GM19240 (cell line): ENCODE data around the gene AGAP1.

Source experiments
- DNase-seq: peaks from one replicate; pipeline ENCODE4 v3.0.0; 2011; ENCODE audit warnings: low spot score; ENCODE audit not compliant: insufficient read length

AGAP1 gene

DNA sequence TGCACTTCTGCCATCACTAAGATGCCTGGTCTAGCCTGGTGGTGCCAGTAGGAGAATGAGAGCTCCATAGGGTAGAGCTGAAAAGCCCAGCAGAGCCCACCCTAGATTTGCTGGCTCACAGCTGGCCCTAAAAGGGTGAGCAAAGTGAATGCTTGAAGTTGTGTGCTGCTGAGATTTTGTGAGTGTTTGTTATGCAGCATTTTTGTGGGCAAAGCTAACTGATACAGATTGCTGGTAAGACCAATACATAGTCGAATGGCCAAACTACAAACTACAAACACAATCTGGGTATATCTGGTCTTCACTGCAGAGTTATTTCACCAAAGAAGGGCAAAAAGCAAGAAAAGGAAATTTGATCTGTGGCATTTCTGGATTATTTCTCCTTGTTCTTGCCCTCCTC is 7.1 kb upstream of the AGAP1 start:
- DNase-seq: no peak

DNA sequence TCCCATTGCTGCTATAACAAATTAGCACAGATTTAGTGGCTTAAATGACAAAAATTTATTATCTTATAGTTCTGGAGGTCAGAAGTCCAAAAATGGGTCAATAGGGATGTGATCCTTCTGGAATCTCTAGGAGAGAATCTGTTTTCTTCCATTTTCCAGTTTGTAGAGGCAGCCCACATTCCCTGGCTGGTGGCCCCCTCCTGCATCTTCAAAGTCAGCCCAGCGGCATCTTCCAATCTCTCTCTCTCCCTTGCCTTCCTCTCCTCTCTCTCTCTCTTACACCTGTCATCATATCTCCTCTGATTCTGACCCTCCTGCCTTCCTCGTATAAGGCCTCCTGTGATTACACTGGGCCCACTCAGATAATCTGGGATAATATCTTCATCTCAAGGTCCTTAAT is 3.9 kb upstream of the AGAP1 start:
- no peak for DNase-seq

DNA sequence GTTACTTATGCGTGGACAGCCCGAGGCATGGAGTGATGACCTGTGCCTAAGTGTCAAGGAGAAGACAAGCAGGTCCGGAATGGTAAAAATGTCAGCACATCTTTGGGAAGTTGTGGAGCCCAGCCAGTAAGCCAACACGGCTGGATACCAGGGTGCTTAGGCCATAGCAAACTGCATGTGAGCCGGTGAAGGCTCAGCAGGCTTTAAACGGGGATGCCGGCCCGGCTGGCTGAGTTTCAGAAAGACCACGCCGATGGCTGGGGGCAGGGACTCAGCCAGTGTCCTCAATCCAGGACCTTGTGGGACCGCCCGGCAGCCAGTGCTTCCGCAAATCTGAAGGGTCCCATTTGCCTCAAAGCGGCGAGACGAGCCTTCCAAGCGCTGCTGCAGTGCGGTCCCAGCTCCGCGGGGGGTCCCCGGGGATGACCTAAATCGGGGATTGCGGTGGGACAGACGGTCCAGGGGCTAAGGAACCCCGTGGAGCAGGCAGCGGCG is 946 bp upstream of the AGAP1 start:
- no peak for DNase-seq

DNA sequence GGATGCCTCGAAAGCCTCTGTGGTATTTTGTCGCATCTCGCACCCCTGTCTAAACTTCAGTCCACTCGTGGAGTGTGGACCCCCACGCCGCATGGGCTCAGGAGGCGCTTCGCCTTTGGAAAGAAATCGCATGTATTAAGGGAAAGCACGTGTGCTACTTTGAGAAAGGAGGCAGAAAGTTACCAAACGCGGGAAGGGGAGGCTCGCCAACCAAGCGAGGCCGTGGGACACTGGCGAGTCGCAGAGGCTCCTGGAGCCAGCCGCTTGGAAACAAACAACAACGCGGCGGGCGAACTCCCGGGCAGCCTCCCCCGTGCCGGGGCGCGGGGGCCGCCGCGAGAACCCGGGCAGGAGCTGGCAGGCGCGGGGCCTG is 455 bp upstream of the AGAP1 start:
- DNase-seq: no peak

DNA sequence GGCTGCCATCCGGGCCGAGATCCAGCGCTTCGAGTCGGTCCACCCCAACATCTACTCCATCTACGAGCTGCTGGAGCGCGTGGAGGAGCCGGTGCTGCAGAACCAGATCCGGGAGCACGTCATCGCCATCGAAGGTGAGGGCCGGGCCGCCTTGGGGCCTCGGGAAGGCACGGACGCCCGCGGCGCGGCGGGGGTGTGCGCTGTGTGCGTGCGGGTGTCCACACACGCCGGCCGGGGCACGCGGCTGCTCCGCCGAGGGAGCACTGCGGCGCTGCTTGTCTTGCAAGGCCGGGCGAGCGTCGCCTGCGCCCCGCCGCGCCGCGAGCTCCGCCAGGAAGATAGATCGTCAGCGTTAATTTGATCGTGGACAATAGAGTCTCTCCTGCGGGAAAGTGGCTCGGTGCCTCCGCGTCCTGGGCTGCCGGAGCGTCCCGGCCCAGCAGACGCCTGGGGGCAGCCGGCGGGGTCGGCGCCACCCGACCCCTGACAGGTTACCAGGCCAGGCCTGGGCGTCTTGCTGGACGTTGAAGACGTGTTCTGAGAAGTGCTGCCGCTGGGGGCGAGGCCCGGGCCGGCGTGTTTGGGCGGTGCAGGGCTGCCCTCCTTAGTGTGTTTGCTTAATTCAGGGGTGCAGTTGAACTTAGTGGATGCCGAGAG is 1.0 kb downstream of the AGAP1 start:
- no peak for DNase-seq

DNA sequence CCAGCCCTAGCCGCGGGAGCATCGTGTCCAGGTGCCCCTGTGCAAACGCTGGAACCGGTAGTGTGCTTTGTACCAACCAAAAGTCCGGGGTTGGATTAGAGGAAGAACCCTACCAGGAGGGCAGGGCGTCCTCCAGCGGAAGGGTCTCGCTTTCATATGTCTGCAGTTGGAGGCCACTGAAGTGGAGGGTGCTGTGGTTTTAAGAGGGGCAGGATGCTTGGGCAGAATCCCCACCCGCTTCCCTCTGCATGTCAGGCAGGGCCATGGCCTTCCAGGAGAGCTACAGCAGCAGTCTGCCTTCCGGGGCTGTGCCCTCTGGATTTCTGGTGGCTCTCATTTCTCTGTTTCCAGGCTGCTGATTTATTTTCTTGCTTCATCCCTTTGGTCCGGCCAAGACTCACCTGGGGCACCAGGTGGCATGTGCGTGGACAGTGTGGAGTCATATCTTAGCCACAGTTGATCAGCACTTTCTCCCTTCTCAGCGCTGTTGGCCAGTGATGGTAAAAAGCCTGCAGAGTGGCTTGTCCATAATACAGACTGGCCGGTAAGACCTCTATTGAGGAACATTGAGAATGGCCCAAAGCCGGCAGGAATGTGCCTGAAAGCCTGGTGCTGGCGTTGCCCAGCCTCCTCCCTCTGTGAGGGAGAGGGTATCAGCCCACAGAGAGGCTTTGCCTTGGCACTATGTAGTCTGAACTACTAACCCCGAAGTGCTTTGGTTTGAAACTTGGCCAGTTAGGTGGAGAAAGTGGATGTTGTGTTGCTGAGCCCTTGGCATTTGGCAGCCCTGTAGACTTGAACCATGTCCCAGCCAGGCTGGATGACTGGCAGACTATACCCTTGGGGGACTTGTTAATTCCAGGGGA is 1.8 kb downstream of the AGAP1 start:
- no peak for DNase-seq

DNA sequence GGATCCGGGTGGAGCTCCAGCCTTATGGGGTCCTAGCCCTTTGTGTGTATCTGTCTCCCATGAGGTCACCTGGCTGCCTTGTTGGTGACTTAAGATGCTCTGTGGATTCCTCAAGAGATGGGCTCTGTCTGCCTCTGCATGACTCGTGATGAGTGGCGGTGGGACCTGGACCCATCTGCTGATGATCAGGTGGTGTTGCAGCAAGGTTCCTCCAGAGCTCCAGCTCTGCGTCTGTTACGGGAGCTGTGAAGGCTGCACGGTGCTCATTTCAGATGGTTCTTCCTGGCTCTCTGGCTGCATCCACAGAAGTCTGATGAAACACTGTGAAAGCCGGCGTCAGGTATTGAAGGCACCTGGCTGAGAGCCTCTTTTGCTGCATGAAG is 2.4 kb downstream of the AGAP1 start:
- no peak for DNase-seq

DNA sequence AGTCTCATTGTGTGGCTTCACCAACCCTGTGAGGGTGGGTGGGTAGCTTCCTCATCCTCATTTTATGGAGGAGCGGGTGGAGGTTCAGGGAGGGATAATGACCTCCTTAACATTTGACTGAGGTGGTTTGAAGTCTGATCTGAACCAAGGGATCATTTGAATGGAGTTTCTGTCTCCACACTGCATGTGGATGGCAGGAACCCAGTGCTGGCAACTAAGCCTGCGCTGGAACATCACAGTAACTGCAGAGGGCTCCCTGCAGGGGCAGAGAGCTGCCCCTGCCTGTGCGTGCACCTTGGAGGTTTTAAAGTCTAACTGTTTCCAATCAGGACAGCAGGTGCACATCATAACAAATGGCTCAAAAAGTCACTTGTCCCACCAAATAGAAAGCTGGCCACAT is 3.3 kb downstream of the AGAP1 start:
- DNase-seq: no peak

DNA sequence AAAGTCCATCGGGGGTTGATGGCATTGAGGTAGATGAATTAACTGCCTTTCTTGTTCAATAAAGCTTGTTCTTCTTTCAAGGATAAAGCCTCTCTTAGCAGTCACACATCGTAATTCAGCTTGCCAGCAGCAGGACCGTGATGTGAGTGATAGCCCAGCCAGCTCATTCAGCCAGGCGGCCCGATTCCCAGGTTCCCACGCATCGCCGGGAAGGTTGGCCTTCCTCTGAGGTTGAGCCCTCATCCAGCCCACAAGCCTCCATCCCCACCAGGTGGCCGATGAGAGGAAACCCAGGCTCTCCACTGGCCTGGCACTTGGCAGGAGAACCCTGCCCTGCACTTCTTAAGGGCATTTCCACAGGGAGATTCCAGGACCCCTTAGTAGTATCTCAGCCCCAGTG is 4.7 kb downstream of the AGAP1 start:
- no peak for DNase-seq

DNA sequence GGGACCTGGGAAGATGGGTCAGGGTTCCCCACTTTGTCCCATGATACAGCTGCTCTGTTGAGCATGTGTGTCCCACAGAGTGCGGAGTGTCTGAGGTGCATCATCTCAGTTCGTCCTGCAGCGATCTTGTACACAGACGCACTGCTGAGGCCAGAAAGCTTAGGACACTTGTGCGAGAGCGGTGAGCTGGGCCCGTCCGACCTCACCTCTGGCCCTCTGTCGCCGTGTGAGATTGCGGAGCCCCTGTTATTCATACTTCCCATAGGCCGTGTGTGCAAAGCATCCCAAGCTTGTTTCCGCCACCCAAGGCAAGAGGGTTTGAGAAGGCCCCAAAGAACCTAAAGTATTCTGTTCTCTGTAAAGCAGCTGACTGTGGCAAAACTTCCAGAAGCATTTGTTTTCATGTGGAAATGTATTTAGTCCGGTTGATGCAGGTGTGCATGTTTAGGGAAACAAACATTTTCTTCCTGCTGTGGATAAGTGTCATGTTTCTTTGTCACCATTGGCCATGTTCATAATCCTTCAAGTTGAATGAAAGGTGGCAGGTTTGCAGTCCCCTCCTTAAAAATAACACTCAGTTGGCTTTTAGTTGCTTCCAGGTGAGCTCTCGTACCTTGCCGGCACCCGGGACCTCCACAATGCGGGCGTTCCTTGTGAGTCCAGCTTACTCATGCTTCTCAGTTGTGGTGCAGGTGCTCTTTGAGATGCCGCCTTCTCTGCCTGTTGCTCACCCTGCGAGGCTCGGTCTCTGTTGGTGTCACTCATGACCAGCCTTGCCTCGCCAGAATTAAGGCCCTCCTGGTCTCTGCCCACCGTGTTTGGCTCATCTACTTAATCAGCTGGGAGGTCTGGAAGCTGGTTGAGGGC is 5.3 kb downstream of the AGAP1 start:
- no peak for DNase-seq

DNA sequence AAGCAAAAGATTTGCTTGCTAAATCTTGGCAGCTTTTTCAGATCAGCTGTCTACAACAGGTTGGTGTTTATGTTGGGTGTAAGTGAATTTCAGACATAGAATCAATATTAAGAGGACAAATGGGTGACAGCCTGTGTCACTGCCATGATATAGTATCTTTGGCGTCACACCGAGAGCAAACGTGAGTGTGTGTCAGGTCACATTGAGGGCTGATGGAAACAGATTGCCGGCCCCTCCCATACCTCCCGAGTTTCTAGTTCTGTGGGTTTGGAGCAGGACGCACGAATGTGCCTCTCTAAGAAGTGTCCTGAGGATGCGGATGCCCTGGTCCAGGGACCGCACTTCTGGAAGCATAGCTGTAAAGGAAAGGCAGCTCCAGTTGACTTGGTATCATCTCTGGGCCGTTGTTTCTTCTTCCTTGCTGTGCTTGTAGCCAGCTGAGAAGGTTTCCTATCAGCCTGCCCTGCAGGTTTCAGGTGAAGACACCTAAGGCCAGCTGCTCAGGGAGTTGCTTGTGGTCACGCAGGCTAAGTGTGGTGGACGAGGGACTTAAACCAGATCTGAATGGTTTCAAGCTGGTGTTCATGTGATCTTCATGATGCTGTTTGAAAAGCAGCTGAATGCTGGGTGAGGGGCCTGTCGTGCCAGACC is 6.4 kb downstream of the AGAP1 start:
- DNase-seq: no peak

DNA sequence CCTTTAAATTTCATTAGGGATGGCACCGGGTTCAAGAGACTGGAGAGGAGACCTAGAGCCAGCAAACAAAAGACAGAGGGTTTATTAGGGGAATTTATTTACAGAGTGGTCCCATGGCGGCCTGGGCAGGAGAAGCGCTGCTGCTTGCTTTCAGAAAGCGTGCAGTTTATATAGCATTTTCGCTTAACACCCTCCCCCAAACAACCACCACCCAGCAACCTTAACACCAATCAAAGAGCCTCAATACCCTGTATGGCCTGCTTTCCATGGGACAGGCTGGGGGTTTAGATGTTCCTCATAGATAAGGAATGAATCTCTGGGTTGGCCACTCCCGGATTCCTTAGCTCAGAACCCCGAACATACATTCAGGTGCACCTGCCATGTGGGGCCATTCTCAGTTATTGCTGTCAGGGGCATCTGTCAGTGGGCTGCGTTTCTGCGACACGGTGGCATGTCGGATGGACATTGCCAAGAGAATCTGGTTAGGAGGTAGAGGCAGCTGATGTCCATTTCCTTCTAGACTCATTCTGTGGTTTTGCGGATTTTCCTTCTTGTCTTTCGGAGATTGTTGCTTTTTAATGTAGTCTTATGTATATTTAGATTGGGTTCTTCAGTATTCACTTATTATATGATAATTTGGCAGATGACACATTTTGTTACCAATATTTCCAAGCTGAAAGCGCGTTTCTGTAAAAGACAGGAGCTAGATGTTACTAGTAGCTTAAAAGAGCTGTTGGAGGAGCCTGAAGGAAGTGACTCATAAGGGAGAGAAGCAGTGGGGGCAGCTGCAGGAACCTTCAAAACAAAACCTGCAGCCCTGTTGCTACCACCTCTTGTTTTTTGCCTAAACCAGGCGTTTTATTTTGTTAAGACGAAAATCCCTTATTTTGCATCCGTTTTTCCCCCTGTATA is 7.2 kb downstream of the AGAP1 start:
- no peak for DNase-seq

DNA sequence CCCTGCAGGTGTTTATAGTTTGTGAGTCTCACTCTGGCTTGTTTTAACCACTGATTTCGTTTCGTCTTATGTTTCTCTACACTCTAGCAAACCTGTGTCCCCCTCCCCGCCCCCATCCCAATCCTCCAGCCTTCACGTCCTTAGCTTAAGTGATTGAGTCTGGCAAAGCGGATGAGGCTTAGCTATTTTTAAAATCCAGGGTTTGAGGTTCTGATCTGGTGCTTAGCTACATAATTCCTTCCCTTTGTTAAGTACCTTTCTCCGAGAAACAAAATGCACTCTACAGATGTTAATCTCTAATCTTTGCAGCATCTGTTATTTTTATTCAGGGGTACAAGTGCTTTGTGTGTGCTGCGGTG is 7.8 kb downstream of the AGAP1 start:
- no peak for DNase-seq

DNA sequence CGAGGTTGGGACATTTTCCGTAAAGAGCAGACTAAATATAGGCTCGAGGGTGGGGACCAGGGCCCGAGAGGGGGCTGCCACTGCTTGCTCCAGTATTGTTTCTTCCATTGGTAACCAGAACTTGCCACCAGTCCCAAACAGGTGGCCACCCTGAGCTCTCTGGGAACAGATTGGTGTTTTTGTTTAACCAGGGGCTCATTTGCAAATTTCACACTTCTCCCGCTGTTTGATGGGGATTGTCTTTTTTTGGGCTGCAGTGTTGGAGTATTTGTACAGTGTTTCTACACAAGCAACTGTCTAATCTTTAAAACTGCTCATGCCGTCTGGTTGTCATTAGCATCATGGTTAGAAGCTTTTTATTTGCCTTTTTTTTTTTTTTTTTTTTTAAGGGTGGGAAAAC is 8.5 kb downstream of the AGAP1 start:
- DNase-seq: no peak

DNA sequence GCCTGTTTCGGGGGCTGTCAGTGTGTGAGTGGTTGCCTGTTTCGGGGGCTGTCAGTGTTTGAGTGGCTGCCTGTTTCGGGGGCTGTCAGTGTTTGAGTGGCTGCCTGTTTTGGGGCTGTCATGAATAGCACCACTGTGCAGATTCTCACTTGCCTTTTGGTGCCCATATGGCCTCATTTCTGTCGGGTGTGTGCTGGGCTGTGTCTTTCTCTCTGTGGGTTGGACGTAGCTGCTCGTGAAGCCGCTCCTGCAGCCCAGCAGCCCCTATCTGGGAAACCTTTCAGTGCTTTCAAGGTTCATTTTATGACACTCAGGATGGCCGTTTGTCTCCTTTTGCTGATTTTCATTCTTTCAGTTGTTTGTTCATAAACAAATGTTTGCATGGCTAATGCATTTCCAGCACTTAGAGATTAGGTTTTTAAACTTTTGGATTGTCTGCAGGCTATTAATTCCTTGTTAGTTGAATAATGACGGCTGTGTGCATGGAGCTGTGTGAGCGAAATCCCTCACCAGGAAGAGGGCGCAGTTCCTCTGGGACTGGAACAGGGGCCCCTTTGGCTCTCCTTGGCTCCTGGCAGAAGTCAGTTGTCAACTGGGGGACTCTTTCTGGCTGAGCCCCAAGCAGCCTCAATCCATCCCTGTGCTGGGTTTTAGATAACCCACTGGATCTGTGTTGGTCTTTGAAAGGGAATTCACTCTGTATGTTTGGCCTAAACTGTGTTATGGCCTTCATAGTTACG is 10.8 kb downstream of the AGAP1 start:
- no peak for DNase-seq

DNA sequence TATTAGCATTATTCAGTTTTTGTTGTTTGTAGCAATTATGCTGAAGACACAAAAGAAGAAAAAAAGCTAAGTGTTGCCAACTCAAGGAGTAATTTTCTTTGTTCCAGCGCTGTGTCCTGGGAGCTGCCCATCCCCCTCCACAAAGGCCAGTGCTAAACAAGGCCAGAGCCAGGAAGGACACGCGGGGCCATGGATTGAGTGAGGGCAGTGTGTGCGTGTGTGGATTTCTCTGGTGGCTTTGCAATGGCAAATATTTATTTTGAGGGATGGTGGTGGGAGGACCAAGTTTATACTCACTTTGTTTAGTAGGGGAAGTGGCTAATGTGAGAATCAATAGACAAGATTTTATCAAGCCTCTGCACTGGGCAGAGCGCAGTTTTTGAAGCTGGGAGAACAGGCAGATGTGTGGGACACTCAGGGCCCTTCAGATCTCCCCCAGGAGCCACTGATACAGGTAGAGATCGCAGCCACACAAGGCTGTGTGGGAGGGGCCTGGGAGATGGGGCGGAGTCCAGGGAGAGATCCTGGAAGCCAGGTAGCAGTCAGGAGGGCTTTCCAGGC is 11.4 kb downstream of the AGAP1 start:
- no peak for DNase-seq

DNA sequence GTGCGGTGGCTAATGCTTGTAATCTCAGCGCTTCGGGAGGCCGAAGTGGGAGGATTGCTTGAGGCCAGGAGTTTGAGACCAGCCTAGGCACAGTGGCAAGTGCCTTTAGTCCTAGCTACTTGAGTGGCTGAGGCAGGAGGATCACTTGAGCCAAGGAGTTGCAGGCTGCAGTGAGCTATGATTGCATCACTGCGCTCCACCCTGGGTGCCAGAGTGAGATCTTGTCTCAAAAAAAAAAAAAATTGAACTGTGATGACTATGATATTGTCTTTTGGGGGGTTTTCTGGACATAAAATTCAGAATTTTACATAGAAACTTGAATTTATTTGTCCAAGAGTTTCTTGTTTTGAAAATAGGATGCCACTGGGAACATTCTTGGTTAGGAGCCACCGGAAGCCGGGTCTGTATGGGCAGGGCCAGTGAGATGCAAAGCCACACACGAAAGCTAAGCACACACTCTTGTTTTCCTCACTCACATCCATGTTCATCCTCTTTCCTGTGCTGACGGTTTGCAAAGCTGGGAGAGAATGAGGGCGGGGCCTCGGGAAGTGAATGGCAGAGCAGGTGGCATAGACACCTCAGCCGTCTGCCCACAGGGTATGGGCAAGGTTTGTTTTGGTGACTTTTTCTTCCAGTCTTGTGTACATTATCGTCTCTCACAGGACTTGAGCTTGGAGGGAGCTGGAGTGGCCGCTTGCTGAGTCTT is 12.6 kb downstream of the AGAP1 start:
- no peak for DNase-seq

DNA sequence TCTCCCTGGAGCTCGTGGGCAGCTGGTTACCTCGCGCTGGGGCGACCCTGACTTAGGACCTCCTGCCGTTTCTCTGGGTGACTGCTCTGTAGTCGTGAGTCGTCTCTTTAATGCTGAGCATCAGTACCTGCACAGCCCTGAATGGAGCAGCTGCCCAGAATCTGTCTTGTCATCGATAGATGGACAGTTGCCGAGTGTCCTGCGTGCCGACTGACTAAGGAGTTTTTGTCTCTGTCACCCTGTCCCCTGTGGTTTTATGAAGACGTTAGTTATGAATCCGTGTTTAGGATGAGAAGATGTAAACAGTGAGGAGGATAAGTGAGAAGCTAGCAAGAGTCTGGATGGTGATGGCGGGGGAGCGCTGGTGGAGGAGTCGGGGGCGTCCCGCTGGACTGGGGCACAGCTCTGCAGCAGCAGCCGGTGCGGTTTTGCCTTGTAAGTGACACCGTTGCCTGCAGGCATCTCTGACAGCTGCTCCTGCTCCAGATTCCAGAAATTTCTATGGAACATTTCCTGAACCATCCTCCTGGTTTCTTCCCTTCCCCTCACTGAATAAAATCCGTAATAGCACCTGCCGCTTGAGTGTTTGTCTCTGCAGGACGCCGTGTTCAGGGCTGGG is 13.3 kb downstream of the AGAP1 start:
- DNase-seq: no peak
